Embryonic facial prominence (tissue), 1 donor: ENCODE data around the gene ASCC3.

Experiments used
- DNase-seq: peaks from one replicate; pipeline ENCODE4 v3.0.0-alpha.2; 2016; ENCODE audit errors: extremely low spot score

Gene ASCC3

DNA sequence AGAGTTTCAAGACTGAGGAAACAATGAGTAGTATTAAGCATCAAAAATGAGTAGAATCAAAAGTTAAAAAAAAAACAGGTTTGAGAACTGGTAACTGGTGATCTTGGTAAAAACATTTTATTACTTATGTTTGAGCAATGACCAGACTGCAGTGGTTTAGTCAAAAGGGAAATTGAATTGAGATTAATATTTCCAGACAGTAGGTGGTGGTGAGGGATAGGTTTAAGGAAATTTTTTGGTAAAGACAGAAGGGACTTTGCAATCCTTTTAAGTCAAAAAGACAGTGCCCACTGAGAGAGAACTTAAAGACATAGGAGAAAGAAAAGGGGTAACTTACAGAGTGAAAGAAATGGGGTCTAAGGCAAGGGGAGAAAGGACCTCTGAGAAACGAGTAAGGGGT is 156.9 kb downstream of the ASCC3 start:
- DNase-seq: no peak

GRCh38 chr6:100721256-100721655 is 159.9 kb downstream of the ASCC3 start:
- DNase-seq: no peak

DNA sequence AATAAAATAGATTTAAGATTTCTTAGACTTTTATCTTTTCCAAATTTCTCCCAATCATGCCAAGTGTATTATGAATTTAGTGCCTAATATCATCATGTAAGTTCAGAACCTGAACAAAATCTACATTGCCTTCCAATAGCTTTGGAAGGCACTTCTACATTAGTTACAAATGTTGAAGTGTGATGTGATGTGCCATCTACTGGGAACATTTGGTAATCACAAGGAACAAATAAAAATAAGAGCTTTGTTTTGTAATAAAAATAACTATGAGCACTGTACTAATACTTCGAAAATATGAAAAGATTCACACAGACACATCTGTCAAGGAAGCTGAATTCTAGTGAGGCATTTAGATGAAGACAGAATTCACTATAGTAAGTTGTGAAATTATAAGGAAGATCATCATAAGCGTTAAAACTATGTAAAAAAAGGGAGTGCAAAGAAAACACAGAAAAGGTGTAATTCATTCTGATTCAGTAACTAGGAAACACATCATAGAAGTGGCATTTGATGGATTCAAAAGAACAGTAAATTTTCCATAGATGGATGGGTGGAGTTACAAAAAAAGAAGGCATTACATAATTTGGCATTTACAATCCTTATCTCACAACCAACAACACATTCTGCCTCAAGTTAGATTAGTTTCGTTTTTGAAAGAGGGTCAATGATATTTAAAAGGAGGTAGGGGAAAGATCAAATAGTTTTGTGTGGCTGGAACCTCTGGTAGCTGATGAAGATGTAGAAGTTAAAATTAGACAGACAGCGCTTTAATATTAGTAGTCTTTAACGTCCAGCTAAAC is 161.0 kb downstream of the ASCC3 start:
- DNase-seq: no peak

- DNase-seq: no peak
Measured at GRCh38 chr6:100712997-100713396, 168.1 kb downstream of the ASCC3 start.

DNA sequence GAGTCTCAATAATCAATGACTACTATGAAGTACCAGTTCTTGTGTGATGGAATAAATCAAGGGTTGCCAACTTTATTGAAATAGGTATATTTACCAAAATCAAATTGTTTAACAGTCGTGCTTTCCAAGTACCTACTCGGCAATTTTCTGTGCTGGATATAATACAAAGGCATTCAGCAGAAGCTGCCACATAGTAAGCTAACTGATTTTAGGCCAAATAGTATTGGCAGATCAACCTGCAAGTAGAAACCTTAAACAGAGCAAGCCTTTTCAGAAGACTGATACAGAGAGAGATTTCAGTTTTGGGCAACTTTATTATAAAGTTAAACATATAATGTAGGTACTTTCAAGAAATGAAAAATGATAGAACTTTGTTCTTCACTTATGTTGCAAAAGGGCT is 174.6 kb downstream of the ASCC3 start:
- DNase-seq: no peak

- DNase-seq: no peak
Measured at GRCh38 chr6:100704961-100705360, 176.2 kb downstream of the ASCC3 start.

DNA sequence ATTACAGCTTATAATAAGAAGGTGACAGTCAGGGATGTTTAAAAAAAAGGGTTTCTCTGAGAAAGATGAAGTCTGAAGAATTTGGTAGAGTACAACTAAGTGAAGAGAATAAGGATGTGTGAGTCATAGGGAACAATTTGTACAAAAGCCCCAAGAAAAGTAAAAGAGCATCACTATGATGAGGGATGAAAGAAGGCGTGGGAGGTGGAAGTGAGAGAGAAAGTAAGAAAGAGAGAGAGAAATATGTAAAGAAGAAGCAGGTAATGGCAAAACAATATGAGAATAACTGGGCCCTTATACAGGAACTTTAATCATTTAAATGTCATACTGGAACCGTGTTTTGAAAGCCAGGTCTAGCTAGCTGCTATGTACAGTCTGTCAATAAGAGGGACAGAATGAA is 179.4 kb downstream of the ASCC3 start:
- no peak for DNase-seq

- no peak for DNase-seq
Measured at GRCh38 chr6:100700009-100700408, 181.1 kb downstream of the ASCC3 start.

- DNase-seq: no peak
Measured at GRCh38 chr6:100695445-100695844, 185.7 kb downstream of the ASCC3 start.

DNA sequence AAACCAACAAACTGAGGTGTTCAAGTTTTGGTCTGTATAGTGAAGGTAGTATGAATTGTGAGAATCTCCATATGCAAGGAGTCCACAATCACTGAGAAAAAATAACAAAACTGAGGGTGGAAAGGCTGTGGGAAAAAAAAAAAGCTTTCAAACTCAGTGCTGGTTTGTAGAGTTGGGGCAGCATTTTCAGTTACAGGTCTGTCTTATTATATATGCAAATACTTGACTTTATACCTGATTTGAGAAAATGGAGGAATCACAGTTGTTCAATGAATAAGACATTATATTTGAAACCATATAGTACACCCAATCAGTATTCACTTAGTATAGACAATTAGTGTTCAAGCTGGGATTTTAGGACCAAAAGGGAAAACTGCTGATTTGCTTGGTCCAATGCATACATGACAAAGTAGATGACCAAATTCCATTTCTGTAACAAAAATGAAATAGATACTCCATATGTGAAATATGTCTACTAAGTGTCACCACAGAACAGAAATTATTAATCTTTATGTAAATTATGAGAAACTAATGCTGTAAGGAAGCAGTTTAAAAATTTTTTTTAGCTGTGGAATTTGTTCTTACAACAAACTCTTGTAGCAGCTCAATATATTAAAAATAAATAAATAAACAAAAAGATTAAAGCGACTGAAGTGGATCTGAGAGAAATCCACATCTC is 187.7 kb downstream of the ASCC3 start:
- DNase-seq: no peak

DNA sequence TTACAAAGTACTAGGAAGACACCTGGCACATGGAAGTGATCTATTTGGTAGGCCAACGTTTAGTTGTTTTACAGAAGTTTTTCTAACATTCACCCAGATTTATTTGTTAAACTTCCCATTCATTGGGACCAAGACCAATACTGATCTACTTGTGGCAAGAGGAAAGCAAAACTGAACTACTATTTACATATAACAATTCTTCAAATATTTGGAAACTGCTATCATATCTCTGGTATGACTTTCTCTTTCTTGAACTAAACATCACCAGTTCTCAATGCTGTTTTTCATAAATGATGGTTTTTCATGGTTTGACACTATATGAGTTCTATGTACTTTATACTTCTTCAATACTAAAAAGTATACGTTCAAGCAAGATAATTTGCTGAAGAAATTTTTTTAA is 189.2 kb downstream of the ASCC3 start:
- DNase-seq: no peak

DNA sequence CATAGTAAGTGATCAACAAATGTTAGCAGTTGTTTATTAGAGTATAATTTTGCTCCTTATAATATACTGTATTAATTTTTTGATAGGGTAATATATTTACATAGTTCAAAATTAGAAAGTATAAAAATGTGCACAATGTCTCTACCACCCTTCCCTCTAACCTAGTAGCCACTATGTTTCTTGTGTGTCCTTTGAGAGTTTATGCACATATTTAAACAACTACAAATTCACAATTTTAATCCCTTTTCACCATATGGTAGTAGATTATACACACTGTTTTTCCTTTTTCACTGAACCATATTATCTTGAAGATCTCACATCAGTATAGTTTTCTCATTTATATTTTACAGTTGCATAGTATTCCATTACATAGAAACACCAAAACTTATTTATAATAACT is 194.9 kb downstream of the ASCC3 start:
- DNase-seq: no peak

- no peak for DNase-seq
Measured at GRCh38 chr6:100685747-100686146, 195.4 kb downstream of the ASCC3 start.

- no peak for DNase-seq
Measured at GRCh38 chr6:100680163-100680562, 201.0 kb downstream of the ASCC3 start.

DNA sequence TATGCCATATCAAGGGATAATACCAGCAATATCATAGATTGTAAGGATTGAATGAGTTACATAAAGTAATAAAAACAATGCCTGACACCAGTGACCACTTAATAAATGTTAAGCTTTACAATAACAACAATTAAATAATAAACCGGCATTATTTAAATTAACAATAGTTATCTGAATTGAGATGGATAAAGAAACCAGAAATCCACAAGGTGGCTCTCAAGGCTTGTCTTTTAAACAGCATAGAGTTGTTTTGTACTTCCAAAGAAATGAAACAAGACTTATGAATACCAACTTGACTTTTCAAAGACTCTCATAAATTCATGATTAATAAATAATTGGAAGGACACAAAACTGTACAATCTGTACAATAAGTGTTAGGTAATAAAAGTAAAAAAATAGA is 203.1 kb downstream of the ASCC3 start:
- DNase-seq: no peak

DNA sequence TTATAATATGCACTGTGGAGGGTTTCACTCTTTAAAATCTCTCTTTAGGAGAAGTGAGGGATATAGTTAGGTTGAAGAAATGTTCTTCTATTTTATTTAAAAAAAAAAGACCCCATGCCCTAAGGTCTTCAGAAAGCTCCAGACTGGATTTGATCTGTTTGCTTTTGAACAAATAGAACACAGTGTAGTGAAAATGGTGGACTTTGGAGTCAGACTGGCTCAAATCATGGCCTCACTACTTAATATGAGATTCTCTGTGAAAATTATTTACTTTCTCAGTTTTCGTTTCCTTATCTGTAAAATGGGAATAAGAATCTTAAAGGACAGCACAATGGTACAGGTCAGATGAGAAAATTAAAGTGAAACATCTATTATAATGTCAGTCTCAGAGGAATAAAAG is 203.9 kb downstream of the ASCC3 start:
- DNase-seq: no peak

- no peak for DNase-seq
Measured at GRCh38 chr6:100673641-100674040, 207.5 kb downstream of the ASCC3 start.

GRCh38 chr6:100671740-100672139 is 209.4 kb downstream of the ASCC3 start:
- no peak for DNase-seq

GRCh38 chr6:100670056-100670455 is 211.1 kb downstream of the ASCC3 start:
- DNase-seq: no peak

DNA sequence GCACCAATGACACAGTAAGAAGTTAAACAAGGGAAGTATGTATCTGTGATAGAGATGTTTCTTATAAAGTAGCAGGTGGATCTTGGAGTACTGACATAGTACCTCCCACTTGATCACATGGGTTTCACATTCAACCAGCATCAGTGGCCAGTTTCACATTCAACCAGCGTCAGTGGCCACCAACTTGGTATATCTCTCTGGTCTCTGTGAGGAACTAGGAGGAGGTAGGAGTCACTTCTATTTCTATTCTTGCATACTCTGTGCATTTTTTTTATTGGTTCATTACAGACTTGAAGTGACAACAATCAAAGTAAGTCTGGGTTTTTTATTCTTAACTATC is 216.1 kb downstream of the ASCC3 start:
- no peak for DNase-seq

DNA sequence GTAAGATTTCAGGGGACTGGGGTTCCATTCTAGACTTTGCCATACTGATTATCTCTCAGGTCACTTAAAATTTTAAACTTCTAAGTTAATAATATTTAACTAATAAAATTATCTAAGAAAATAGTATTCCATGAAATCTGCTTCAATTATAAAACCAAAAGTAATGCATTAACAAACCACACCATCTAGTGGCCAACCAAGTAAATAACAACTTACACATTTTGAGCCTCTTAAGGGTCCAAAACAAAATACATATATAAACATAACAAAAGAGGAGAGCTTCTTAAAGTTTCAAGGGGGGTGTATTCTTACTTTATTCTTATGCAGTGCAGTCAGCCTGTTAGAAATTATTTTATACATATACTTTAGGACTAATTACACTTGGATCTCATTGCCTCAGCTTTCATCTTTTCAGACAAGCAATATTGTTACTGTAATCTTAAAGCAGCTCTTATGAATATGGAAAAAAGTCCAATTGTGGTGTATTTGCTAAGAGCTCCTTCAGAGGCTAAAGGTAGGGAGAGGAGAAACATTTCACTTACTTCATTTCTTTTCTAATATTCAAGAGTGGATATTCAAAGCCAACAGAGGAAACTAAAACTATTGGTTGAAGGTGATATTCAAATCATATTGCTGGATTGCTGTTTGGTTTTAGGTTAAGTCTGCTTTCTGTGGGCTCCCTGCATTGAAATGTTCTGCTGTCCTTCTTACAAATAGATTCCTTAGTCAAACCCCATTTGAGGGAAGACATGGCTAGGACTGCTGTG is 216.7 kb downstream of the ASCC3 start:
- no peak for DNase-seq

- DNase-seq: no peak
Measured at GRCh38 chr6:100663219-100663863, 217.8 kb downstream of the ASCC3 start.
